DMS 273 (cell line): ENCODE results near the gene EML5.

Source experiments
- DNase-seq: peaks from one replicate; lab custom pipeline; 2025; ENCODE audit not compliant: unreplicated experiment; lab: John Stamatoyannopoulos, UW

EML5 gene

DNA sequence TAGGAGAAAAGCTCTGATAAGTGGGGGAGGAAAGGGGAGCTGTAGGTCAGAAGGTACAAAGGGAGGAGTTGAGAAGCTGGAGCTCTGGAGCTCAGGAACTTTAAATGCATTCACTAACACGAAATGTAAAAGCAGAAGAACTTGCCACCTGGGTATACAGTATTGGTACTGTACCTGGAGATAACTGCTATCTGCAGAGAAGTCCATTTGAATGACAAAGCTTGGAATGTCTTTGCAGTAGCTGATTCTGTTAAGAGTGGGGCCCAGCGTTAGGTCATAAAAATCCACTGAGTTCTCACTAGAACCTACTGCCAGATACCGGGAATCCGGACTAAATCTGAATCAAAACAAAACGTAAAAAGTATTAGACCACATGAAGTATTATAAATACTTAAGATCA, 174.3 kb downstream of the EML5 start:
- no peak for DNase-seq

DNA sequence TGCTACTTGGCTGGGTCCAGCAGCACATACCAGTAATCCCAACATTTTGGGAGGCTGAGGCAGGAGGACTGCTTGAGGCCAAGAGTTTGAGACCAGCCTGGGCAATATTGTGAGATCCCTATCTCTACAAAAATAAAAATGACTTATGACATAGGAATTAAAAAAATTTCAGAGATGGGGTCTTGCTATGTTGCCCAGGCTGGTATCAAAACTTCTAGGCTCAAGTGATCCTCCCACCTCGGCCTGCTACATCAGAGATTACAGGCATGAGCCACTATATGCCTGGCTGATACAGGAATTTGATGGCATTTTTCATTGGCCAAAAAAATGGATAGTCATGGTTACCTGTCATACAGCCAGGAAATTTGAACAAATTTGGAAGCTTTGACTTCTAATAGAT, 175.3 kb downstream of the EML5 start:
- DNase-seq: no peak

DNA sequence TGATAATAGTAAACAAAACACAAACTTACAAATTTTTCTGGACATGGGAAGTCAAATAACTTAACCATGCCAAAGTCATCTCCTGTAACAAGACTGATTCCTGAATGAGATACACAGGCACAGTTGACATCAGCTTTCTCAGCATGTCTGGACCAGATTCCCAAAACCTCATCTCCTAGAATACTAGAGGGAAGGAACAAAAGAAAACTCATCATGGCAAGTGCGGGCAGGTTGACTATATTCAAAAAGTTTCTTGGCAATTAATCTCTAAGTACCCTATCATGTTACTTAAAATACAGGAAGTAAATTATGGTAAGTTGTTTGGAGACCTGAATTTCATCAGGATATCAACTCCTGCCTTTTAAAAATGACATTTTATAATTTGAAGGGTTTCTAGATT, 176.1 kb downstream of the EML5 start:
- no peak for DNase-seq

DNA sequence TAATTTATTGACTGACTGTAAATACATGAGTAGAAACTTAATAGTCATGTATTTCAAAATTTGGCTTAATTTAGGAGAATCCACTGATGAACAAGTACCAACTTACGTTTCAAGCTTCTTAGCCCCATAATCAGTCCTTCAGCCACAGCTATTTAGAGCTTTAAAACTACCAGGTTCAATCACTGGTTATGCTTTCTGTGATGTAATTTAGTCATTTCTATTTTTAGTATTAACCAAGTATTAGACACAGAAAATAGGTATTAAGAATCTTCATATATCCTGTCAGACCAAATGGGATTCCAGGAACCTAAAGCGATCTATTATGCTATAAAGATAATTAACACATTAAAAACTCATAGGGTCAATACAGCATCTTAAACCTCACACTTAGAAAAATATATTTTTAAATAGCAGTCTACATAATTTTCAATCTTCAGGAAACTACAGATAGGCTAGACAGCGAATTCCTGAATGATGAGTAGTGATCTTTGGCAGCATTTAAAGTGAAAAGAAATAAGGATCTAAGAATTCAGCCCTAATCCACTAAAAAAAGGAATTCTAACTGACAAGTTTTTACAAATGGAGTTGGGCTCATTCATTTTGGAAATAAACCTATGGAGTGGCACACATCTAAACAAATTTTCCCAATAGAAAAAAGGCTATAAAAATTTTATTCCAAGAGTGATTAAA, 178.4 kb downstream of the EML5 start:
- no peak for DNase-seq

DNA sequence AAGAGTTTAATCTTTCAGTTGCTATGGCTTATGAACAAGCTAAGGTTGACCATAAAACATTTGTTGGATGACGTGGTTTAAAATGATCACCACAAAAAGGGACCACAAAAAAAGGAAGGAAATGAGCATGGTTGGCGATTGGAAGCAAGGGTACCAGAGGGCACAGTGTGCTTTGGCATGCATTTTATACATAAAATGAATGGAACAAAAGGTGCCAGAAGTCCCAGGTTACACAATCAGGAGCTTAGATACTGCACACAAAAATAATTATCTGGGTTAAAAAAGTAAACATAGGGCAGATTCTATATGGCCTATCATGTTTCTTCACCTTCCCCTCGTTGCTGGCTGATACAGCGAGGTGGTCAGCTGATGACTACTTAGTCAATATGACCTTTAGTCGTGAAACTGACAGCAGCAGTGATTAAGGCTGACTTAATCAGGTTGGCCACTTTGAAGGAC, 179.2 kb downstream of the EML5 start:
- DNase-seq: no peak

DNA sequence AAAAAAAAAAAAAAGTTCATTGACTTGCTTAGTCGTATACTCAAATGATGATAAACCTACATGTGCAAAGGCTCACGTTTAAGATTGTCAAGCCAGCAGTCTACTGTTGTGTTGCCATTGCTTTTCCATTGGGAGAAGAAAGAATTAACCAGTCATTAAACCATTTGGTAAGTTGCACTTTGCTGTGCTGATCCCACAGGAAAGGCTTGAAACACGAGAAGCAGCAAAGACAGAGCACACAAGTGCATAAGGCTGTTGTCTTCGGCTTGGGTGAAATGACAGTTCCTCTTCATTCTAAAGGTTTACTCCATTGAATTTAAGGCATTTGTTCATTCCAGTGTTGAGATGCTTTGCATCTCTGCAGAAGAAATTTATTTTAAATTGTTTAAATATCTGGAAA, 179.8 kb downstream of the EML5 start:
- no peak for DNase-seq

GRCh38 chr14:88611878-88612277, 180.9 kb downstream of the EML5 start:
- DNase-seq: no peak

GRCh38 chr14:88607829-88608228, 184.9 kb downstream of the EML5 start:
- no peak for DNase-seq

DNA sequence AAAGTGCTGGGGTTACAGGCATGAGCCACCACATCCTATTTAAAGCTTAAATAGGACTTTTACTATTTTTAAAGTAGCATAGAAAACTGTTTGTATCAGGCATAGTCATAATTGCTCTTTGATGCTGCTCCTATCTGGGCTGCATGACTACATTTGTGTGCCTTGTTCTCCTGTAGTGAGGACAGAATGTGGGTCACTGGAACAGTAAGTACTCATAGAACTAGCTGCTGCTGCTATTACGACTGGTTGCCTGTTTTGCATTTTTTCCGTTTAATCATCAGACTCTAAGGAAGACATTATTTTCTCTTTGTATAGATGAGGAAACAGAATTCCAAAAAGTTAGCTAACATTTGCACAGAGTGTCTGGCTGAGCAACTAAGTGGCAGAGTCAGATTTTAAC, 187.2 kb downstream of the EML5 start:
- no peak for DNase-seq

GRCh38 chr14:88604212-88604611, 188.5 kb downstream of the EML5 start:
- DNase-seq: no peak

DNA sequence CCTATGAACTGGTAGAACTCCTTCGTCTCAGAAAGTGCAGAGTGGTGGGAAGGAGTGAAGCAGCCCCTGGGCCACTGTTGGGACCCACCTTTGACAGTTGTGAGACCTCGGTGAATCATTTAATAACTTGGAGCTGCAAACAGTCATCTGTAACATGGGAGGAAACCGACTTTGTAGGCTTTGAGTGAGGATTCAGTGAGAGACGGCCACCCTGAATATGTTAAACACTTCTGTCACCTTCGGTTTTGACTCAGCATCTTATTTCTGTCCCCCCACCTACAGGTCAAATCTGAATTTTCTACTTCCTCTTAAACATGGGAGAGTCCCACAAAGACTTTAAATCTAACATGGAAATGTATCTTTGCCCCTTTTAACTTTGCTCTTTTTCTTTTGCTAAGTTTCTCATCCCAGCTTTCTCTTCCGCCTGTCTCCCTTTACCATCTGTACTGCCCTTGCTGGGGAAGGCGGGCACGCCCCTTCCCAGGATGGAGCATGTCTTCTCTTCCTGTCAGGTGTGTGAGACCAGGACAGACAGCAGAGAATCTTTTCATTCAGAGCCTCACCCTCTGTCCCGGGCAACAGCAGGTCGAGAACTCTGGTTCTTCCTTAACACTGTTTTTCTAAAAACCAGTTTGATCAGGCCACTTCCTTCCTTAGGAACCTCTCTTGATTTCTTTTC, 192.9 kb downstream of the EML5 start:
- DNase-seq: no peak

- no peak for DNase-seq
Observed at GRCh38 chr14:88599326-88599725, 193.4 kb downstream of the EML5 start.

GRCh38 chr14:88598097-88598675, 194.6 kb downstream of the EML5 start:
- no peak for DNase-seq

GRCh38 chr14:88597601-88598000, 195.2 kb downstream of the EML5 start:
- no peak for DNase-seq

GRCh38 chr14:88597038-88597437, 195.7 kb downstream of the EML5 start:
- DNase-seq: no peak

GRCh38 chr14:88592031-88592430, 200.7 kb downstream of the EML5 start:
- peak; percentile 24 for DNase-seq

GRCh38 chr14:88590173-88590572, 202.6 kb downstream of the EML5 start:
- DNase-seq: no peak

- no peak for DNase-seq
Observed at GRCh38 chr14:88588081-88588480, 204.7 kb downstream of the EML5 start.

DNA sequence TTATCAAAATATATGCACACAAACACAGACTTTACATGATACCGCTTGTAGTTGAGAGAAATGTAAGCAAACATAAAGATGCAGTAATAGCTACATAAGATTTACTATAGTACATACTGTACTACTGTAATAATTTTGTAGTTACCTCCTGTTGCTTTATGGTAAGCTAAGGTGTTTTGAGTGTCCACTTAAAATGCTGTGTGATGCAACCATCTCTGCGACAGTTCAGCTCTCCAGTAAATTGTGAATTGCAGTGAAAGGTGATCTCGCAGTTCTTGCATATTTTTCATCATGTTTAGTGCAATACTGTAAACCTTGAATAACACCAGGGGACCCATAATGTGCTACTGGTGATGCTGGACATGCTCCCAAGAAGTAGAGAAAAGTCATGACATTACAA, 208.3 kb downstream of the EML5 start:
- DNase-seq: no peak

DNA sequence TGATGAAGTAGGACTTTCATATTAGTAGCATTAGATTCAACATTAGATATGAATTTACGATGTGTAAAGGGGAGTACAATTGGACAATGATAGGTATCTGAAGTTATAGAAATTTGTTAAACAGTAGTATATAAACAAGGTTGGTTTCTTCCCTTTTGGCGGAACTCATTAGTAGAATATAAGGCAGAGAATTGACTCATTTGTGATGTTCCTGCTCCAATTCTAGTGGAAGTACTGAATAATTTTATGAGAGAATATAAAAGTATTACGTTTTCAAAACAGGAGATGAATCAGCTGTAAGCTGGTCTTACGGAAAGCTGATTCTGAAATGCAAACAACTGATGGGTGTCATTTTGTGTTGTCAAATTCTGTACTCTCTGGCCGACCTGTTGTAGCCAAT, 216.5 kb downstream of the EML5 start:
- DNase-seq: no peak

GRCh38 chr14:88572117-88572516, 220.6 kb downstream of the EML5 start:
- no peak for DNase-seq

DNA sequence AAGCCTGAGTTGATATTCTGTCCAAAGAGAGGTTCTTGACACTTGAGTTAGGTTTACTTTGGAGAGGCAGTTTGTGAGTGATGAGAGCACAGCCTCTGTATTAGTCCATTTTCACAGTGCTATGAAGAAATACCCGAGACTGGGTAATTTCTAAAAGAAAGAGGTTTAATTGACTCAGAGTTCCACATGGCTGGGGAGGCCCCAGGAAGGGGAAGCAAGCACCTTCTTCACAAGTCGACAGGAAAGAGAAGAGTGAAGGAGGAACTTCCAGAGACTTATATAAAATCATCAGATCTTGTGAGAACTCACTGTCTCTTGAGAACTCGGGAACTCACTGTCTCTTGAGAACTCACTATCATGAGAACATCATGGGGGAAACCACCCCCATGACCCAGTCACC, 224.6 kb downstream of the EML5 start:
- DNase-seq: no peak
